Measurements from ENCODE around the gene TREM2. TPM values are rescaled to one million over a fixed set of nuclear protein-coding genes. Genes with fewer than 3 reads are reported as not detected.
A peak's percentile ranks its signal among the peaks of the same experiment; 100 is the strongest.

Gene TREM2
- total and polyA plus RNA-seq, 2 of the 8 experiments (the other 6 are each of a cell fraction or from before 2014, with no cell fraction given): 0.20 TPM; not detected in 1

GRCh38 chr6:41135062-41135832, 27.7 kb downstream of the TREM2 start:
- Histone ChIP-seq H2BK120ac (replicated peaks; ENCODE audit: low read depth, low read length) (no peak overlapping the region), H3K23me2 (ENCODE audit: low read depth, low read length) (no peaks in the 10 kb centered on the region), H3K9me3 (ENCODE audit: insufficient read depth in 2 of 2, low read depth in 1 of 2, low read length in 1 of 2) (no peaks in the 10 kb centered on the region), H3K79me1 (ENCODE audit: low read depth, low read length) (no peaks in the 10 kb centered on the region), H3K18ac (ENCODE audit: extremely low read depth, low read length) (no peak overlapping the region), H4K5ac (ENCODE audit: insufficient read length, low read depth, low read length) (no peak overlapping the region), H3K23ac (ENCODE audit: insufficient read length) (no peak overlapping the region), H4K91ac (replicated peaks; ENCODE audit: insufficient read length, low read length) (no peak overlapping the region), H3K14ac (ENCODE audit: insufficient read length) (no peak overlapping the region), H3K36me3 (ENCODE audit: control insufficient read depth in 2 of 4, insufficient read depth in 4 of 4, low read length in 3 of 4) (no peaks in the 10 kb centered on the region; a peak in 1 of 8 replicates), H3K4ac (replicated peaks; ENCODE audit: insufficient read length, low read depth, low read length) (no peak overlapping the region), H3K27ac (ENCODE audit: low read depth, low read length) (no peak overlapping the region), H2BK5ac (ENCODE audit: low read depth, low read length) (no peak overlapping the region), H2AFZ (ENCODE audit: low read length) (no peak overlapping the region), H2AK5ac (ENCODE audit: low read depth, low read length) (no peak overlapping the region), H3K4me1 (replicated peaks in 1 of 4; ENCODE audit: control insufficient read depth in 3 of 4, insufficient read depth in 4 of 4, low read length in 3 of 4) (no peaks in the 10 kb centered on the region; a peak in 1 of 7 replicates), H4K20me1 (replicated peaks in 1 of 2; ENCODE audit: control insufficient read depth in 1 of 2, insufficient read depth in 2 of 2, low read length in 2 of 2) (no peaks in the 10 kb centered on the region), H3K9ac (replicated peaks in 1 of 4; ENCODE audit: extremely low read depth in 1 of 4, low read depth in 3 of 4, low read length in 3 of 4) (no peak overlapping the region), H3K56ac (replicated peaks; ENCODE audit: insufficient read length, low read depth, low read length) (no peak overlapping the region), H3K4me3 (ENCODE audit: extremely low read depth in 1 of 4, insufficient read depth in 2 of 4, low read depth in 3 of 4, low read length in 4 of 4) (no peak overlapping the region), H3K27me3 (replicated peaks in 1 of 4; ENCODE audit: control insufficient read depth in 3 of 4, extremely low read depth in 1 of 4, insufficient read depth in 3 of 4, low read length in 3 of 4) (no peaks in the 10 kb centered on the region), H3K4me2 (ENCODE audit: insufficient read depth in 1 of 2, low read depth in 2 of 2, low read length in 2 of 2) (no peak overlapping the region), H4K8ac (ENCODE audit: extremely low read depth, insufficient read depth, low read length) (no peak overlapping the region), H2BK15ac (ENCODE audit: low read length) (no peak overlapping the region), H3K79me2 (ENCODE audit: control insufficient read depth in 1 of 2, insufficient read depth in 2 of 2, low read length in 2 of 2) (no peaks in the 10 kb centered on the region), H2BK12ac (ENCODE audit: low read depth, low read length) (no peak overlapping the region), H2BK20ac (ENCODE audit: low read length) (no peak overlapping the region)
- TF ChIP-seq KDM1A (IDR thresholded peaks at IDR 0.05; ENCODE audit: borderline replicate concordance, low read length) (no peak), SP2 (IDR thresholded peaks at IDR 0.05; ENCODE audit: low read length) (no peak), POLR2AphosphoS5 (IDR thresholded peaks at IDR 0.05; ENCODE audit: low read depth, low read length) (no peak), POU5F1 (IDR thresholded peaks at IDR 0.05; ENCODE audit: low read depth, low read length) (no peak), SUZ12 (IDR thresholded peaks at IDR 0.05; ENCODE audit: low read length) (no peak), MAFK (IDR thresholded peaks at IDR 0.05; ENCODE audit: low read depth, low read length) (peak; percentile 60; the same call in 1 of the 2 replicates), SAP30 (IDR thresholded peaks at IDR 0.05; ENCODE audit: insufficient read depth, insufficient replicate concordance, low read length) (no peak), GTF2F1 (IDR thresholded peaks at IDR 0.05; ENCODE audit: borderline replicate concordance, low read depth, low read length) (no peak), CTCF (IDR thresholded peaks at IDR 0.05; ENCODE audit: control extremely low read depth in 1 of 3, insufficient read depth in 1 of 3, low read depth in 1 of 3, low read length in 3 of 3) (peak in 1 of 3 experiments; percentile 1; a peak in 1 of 4 replicates)
- 72% methylated on average over 3 of the region's 3 CpGs; no CpG with 5 or more reads in 1 of the 2 experiments for WGBS, 2 experiments (ENCODE audit: extremely low coverage in 1 of 2, insufficient coverage in 1 of 2, insufficient read length in 1 of 2, insufficient replicate concordance in 2 of 2, low coverage in 1 of 2, low lambda C conversion rate in 2 of 2, missing lambda C conversion rate in 1 of 2)
- POLR2A ChIA-PET (ENCODE audit: partially characterized antibody): no interaction called here
- CTCF ChIA-PET (ENCODE audit: partially characterized antibody): interaction anchor here (0.7 to 1.7 kb wide), 3 partner anchors 17 to 47 kb away, joined by 3 to 7 read pairs (median 5); no protein-coding TSS in a partner anchor
- FAIRE-seq (no peak), DNase-seq (ENCODE audit: low read depth in 1 of 2, low spot score in 2 of 2) (no peak)
